K562 (cell line): ENCODE measurements around the gene NF1. TPM values are rescaled to one million over a fixed set of nuclear protein-coding genes. Genes with fewer than 3 reads are reported as not detected.

Source experiments
- ATAC-seq: fragments of 200-7000 bp; cut with Tn5 transposase; 3 replicates; pipeline ENCODE4 v1.9.1; 2020; ENCODE audit warnings: moderate library complexity
- BruUV-seq: library from RNA; stranded (reverse); fragments of 400-500 nt; replicated peaks from 2 replicates; lab custom pipeline; 2021; lab: Mats Ljungman, UMichigan
- CTCF ChIA-PET: fragments of 300-600 bp; formaldehyde crosslinking; extraction: SDS; loops from one replicate; lab custom pipeline; 2021; ENCODE audit warnings: low intra/inter-chr PET ratio; lab: Yijun Ruan, JAX
- POLR2A ChIA-PET: fragments of 300-600, 350-650 bp; sonication (Branson Sonifier 250); formaldehyde crosslinking; extraction: SDS; loops from one replicate; lab custom pipeline; 2021; ENCODE audit warnings: antibody characterized with exemption, inconsistent platforms; lab: Yijun Ruan, JAX
- DNase-seq, 4 experiments: peaks; one replicate each; pipeline versions ENCODE4 v3.0.0 to v3.0.0-alpha.2; 2011 to 2018; ENCODE audit warnings: low spot score in 3 of 4, mixed read lengths in 3 of 4; ENCODE audit errors: extremely low read depth in 1 of 4
- FAIRE-seq: peaks from 2 replicates; lab custom pipeline; 2011; peaks lifted over from hg19 to GRCh38; lab: Jason Lieb, UNC
- H2AFZ ChIP-seq: 2 replicates; pipeline ENCODE4 v1.6.0; 2011; ENCODE audit warnings: low read depth, low read length, control low read depth, inconsistent platforms
- H3K27ac ChIP-seq: fragments of 200-600 bp; 3 replicates; pipeline ENCODE4 v1.8.0; 2011; ENCODE audit warnings: low read depth, mild to moderate bottlenecking, control low read depth, inconsistent platforms, low read length, moderate library complexity, mixed read lengths; ENCODE audit errors: extremely low read depth
- H3K27me3 ChIP-seq, 2 experiments: fragments of 300-600 bp in 1 of 2; 2 replicates in 1 of 2; 3 replicates in 1 of 2; pipeline versions ENCODE4 v1.6.0 to v1.8.0; 2011; ENCODE audit warnings: inconsistent platforms in 2 of 2, low read length in 2 of 2, mild to moderate bottlenecking in 1 of 2, mixed read lengths in 1 of 2, moderate library complexity in 1 of 2; ENCODE audit not compliant: control insufficient read depth in 2 of 2, insufficient read depth in 2 of 2
- H3K36me3 ChIP-seq: fragments of 300-600 bp; 3 replicates; pipeline ENCODE4 v1.8.0; 2011; ENCODE audit warnings: mild to moderate bottlenecking, low read length, inconsistent platforms; ENCODE audit not compliant: control insufficient read depth, insufficient read depth
- H3K4me1 ChIP-seq, 2 experiments: fragments of 200-600 bp in 1 of 2; replicated peaks in 1 of 2; 2 replicates in 1 of 2; 3 replicates in 1 of 2; pipeline versions ENCODE4 v1.5.1 to v1.8.0; 2011; ENCODE audit warnings: inconsistent platforms in 2 of 2, low read length in 2 of 2, mild to moderate bottlenecking in 1 of 2, mixed read lengths in 1 of 2, moderate library complexity in 1 of 2; ENCODE audit not compliant: control insufficient read depth in 2 of 2, insufficient read depth in 2 of 2
- H3K4me2 ChIP-seq: 2 replicates; pipeline ENCODE4 v1.6.1; 2011; ENCODE audit warnings: low read length, control low read depth, inconsistent platforms, mixed read lengths; ENCODE audit not compliant: insufficient read depth
- H3K4me3 ChIP-seq: fragments of 200-600 bp; sonication (generic), shearing (Covaris generic); 2 replicates; pipeline ENCODE4 v1.5.1; 2016; ENCODE audit warnings: control low read depth, inconsistent platforms
- H3K79me2 ChIP-seq: fragments of 200-600 bp; 3 replicates; pipeline ENCODE4 v1.8.0; 2011; ENCODE audit warnings: low read length, inconsistent platforms; ENCODE audit not compliant: control insufficient read depth, insufficient read depth
- H3K9ac ChIP-seq, 2 experiments: 2 replicates each; pipeline versions ENCODE4 v1.6.0 to v1.6.1; 2011; ENCODE audit warnings: low read depth in 2 of 2, low read length in 2 of 2, control low read depth in 1 of 2, inconsistent platforms in 1 of 2, mild to moderate bottlenecking in 1 of 2, mixed read lengths in 1 of 2; ENCODE audit not compliant: insufficient read depth in 1 of 2
- H3K9me1 ChIP-seq: one replicate; pipeline ENCODE4 v1.6.0; 2011; ENCODE audit warnings: inconsistent platforms, mild to moderate bottlenecking, low read length, moderate library complexity; ENCODE audit not compliant: control insufficient read depth, insufficient read depth
- H3K9me3 ChIP-seq: replicated peaks from 2 replicates; pipeline ENCODE4 v1.5.1; 2011; ENCODE audit warnings: low read depth, low read length, inconsistent platforms; ENCODE audit not compliant: control insufficient read depth, insufficient read depth
- H4K20me1 ChIP-seq: replicated peaks from 2 replicates; pipeline ENCODE4 v1.6.1; 2011; ENCODE audit warnings: low read length, inconsistent platforms, mixed read lengths; ENCODE audit not compliant: control insufficient read depth, insufficient read depth
- CEBPG ChIP-seq, 3 experiments: fragments of 200-800 bp in 1 of 3; sonication (Bioruptor generic) in 1 of 3; sonication (generic) in 1 of 3; formaldehyde crosslinking in 1 of 3; IDR thresholded peaks in 2 of 3; conservative IDR thresholded peaks in 1 of 3; 2 replicates each; pipeline versions ENCODE4 v1.6.1 to v1.8.0; 2016 to 2022; ENCODE audit warnings: missing compliant biosample characterization in 2 of 3, missing genetic modification characterization in 2 of 3, mild to moderate bottlenecking in 1 of 3, missing genetic modification reagents in 1 of 3
- EP300 ChIP-seq: IDR thresholded peaks from 2 replicates; pipeline ENCODE4 v1.6.1; 2012; ENCODE audit warnings: low read length, improper control_type of control experiment
- ESRRA ChIP-seq: fragments of 450-650 bp; IDR thresholded peaks from 2 replicates; pipeline ENCODE4 v1.6.1; 2014; ENCODE audit warnings: low read depth, mild to moderate bottlenecking, moderate library complexity, borderline replicate concordance
- RBM25 ChIP-seq: fragments of 200-400 bp; formaldehyde crosslinking; IDR thresholded peaks from 2 replicates; pipeline ENCODE4 v1.6.1; 2018; ENCODE audit warnings: low read length, low read depth, moderate library complexity; ENCODE audit not compliant: severe bottlenecking
- WGBS: fragments of 100-300 bp; shearing (Covaris generic); methylation state at CpG from one replicate; pipeline ENCODE4 v1.1.6; 2016; ENCODE audit warnings: low coverage, mixed read lengths; ENCODE audit not compliant: insufficient coverage; ENCODE audit errors: missing lambda C conversion rate; 5-methylcytosine and 5-hydroxymethylcytosine counted together
- in situ Hi-C: fragments of 300-500 bp; cut with MboI; formaldehyde crosslinking; loops from 4 replicates; pipeline ENCODE4 v1.15.0; 2018; ENCODE audit warnings: inconsistent platforms, mixed read lengths
- intact Hi-C: fragments of 100-400 bp; cut with micrococcal nuclease; formaldehyde crosslinking; loops from 2 replicates; pipeline ENCODE4 v1.14.2; 2022
- polyA plus RNA-seq, 8 experiments: library from polyadenylated mRNA; depleted of rRNA in 4 of 8; stranded (reverse) in 5 of 8; unstranded in 3 of 8; fragments of >200 nt; fragmentation: Nextera tagmentation in 2 of 8; fragmentation: Illumina TruSeq in 1 of 8; extraction: Ambion mirVana in 2 of 8; extraction: Trizol in 1 of 8; gene quantifications; 2 replicates each; pipeline versions ENCODE4 v1.2.1 to v1.2.3, GENCODE V29; 2011 to 2014; ENCODE audit warnings: inconsistent platforms in 1 of 8, missing spikeins in 1 of 8
- total RNA-seq, 7 experiments: library from RNA; depleted of rRNA in 6 of 7; stranded (reverse); fragments of >200 nt in 6 of 7; fragmentation: Illumina TruSeq in 2 of 7; extraction: Trizol in 2 of 7; gene quantifications; 2 replicates each; pipeline versions ENCODE4 v1.2.1 to v1.2.3, GENCODE V29; 2011 to 2021; ENCODE audit warnings: low replicate concordance in 1 of 7
- TF ChIP-seq, protein P1 (sequence below): fragments of 250-450 bp; sonication (Bioruptor Pico); IDR thresholded peaks from 2 replicates; pipeline ENCODE4 v1.4.0; 2020; ENCODE audit warnings: mild to moderate bottlenecking, moderate library complexity

Gene NF1
- total and polyA plus RNA-seq, 9 of the 15 experiments (the other 6 are each of a cell fraction or from before 2014, with no cell fraction given), result 3.4 to 41.9 (median 24.3) TPM

DNA sequence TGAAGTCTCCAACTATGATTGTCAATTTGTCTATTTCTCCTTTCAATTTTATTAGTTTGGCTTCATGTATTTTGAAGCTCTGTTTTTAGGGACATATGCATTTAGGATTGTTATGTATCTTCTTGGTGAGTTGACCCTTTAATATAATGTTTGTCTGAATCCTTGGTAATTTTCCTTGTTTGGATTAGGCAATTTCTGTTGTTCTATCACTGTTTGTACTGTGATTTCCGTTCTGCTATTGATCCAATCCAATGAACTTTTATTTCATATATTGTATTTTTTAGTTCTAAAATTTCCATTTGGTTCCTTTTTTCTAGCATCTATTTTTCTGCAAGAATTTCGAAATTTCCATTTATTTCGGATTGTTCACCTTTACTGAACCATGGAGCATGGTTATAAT is 327.7 kb downstream of the NF1 start (continued):
- TF ChIP-seq, protein P1, sequence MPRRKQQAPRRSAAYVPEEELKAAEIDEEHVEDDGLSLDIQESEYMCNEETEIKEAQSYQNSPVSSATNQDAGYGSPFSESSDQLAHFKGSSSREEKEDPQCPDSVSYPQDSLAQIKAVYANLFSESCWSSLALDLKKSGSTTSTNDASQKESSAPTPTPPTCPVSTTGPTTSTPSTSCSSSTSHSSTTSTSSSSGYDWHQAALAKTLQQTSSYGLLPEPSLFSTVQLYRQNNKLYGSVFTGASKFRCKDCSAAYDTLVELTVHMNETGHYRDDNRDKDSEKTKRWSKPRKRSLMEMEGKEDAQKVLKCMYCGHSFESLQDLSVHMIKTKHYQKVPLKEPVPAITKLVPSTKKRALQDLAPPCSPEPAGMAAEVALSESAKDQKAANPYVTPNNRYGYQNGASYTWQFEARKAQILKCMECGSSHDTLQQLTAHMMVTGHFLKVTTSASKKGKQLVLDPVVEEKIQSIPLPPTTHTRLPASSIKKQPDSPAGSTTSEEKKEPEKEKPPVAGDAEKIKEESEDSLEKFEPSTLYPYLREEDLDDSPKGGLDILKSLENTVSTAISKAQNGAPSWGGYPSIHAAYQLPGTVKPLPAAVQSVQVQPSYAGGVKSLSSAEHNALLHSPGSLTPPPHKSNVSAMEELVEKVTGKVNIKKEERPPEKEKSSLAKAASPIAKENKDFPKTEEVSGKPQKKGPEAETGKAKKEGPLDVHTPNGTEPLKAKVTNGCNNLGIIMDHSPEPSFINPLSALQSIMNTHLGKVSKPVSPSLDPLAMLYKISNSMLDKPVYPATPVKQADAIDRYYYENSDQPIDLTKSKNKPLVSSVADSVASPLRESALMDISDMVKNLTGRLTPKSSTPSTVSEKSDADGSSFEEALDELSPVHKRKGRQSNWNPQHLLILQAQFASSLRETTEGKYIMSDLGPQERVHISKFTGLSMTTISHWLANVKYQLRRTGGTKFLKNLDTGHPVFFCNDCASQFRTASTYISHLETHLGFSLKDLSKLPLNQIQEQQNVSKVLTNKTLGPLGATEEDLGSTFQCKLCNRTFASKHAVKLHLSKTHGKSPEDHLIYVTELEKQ (CRISPR knock-in tag), result no peak
- TF ChIP-seq CEBPG (CRISPR knock-in tag; IDR thresholded peaks at IDR 0.05), result no peak
- TF ChIP-seq CEBPG (tag; conservative IDR thresholded peaks at IDR 0.05 in 1 of 2, IDR thresholded peaks at IDR 0.05 in 1 of 2), result no peak
- TF ChIP-seq, all 486 proteins: peak for 0

DNA sequence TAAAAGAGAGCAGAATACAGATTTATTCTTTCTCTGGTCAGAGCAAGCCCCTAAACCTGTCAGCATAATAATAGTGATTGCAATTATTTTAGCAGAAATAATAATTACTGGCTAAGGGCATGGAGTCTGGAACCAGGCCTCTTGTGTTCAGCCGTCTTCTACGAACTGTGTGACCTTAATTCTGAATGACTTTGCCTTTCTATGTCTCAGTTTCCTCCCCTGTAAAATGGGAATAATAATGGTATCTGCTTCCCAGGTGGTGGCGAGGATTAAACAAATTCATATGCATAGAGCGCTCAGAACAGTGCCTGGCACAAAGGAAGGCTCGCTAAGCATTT is 330.1 kb downstream of the NF1 start:
- BruUV-seq, result no TSS peak
- no peak overlapping the region for H3K4me2 ChIP-seq
- in situ Hi-C loops, result no loop called here
- H2AFZ ChIP-seq, result no peak overlapping the region
- H3K36me3 ChIP-seq, result no peaks in the 10 kb centered on the region
- 0 out of 5 replicates have a peak, but pooled peaks cover 0 to 5% of the 10 kb centered on the region in 2 experiments for H3K4me1 ChIP-seq
- no peaks in the 10 kb centered on the region for H3K9me1 ChIP-seq
- H3K27me3 ChIP-seq, result peaks cover 4 to 34% of the 10 kb centered on the region in 2 experiments; a peak in 4 of 5 replicates
- DNase-seq, result no peak
- no peak for ATAC-seq
- no peak overlapping the region for H3K27ac ChIP-seq
- peaks cover 6% of the 10 kb centered on the region; the same call in 1 of the 2 replicates for H3K9me3 ChIP-seq
- ChIA-PET CTCF (no interaction called here), POLR2A (interaction anchor here (0.7 to 1.0 kb wide), 2 partner anchors 8 to 109 kb away, joined by 3 to 5 read pairs; no protein-coding TSS in a partner anchor)
- H3K79me2 ChIP-seq, result no peaks in the 10 kb centered on the region
- H4K20me1 ChIP-seq, result no peaks in the 10 kb centered on the region
- 7% methylated on average over 5 of the region's 5 CpGs for WGBS
- no peak for FAIRE-seq
- no peak overlapping the region for H3K9ac ChIP-seq
- no peak for TF ChIP-seq EP300
- TF ChIP-seq ESRRA, result 0 out of 2 replicates have a peak, but pooled peaks have one; percentile 33
- peak; percentile 26 for TF ChIP-seq RBM25
- TF ChIP-seq, all 486 proteins: peak for 2
- no peak overlapping the region for H3K4me3 ChIP-seq
- intact Hi-C loops, result no loop called here
